ENCODE measurements around the gene YWHAQ. TPM values are rescaled to one million over a fixed set of nuclear protein-coding genes. Genes with fewer than 3 reads are reported as not detected.

Gene YWHAQ
- total and polyA plus RNA-seq, 4 donors, result 68.8 to 145 (median 88.0) TPM

- no peak for TF ChIP-seq YY1 (IDR thresholded peaks at IDR 0.05)
- no peak for TF ChIP-seq GABPA (IDR thresholded peaks at IDR 0.05 in 1 of 2, conservative IDR thresholded peaks at IDR 0.05 in 1 of 2)
- no peak for TF ChIP-seq HNF4G (IDR thresholded peaks at IDR 0.05)
- TF ChIP-seq EGR1 (IDR thresholded peaks at IDR 0.05; ENCODE audit: low read depth in 2 of 2), result no peak
- TF ChIP-seq CTCF (IDR thresholded peaks at IDR 0.05; ENCODE audit: low read depth, low read length, missing input control), result no peak
- no peak for TF ChIP-seq JUND (IDR thresholded peaks at IDR 0.05)
- no peak for TF ChIP-seq MAX (IDR thresholded peaks at IDR 0.05)
- no peak for TF ChIP-seq RAD21 (IDR thresholded peaks at IDR 0.05)
- no peak for TF ChIP-seq RXRA (IDR thresholded peaks at IDR 0.05)
- TF ChIP-seq TAF1 (conservative IDR thresholded peaks at IDR 0.05), result no peak
- TF ChIP-seq HNF4A (conservative IDR thresholded peaks at IDR 0.05), result no peak
- TF ChIP-seq FOXA1 (IDR thresholded peaks at IDR 0.05), result no peak
- TF ChIP-seq REST (IDR thresholded peaks at IDR 0.05), result no peak
- TF ChIP-seq SP1 (IDR thresholded peaks at IDR 0.05), result no peak
- WGBS, result 86% methylated on average over 10 of the region's 10 CpGs
- H3K4me1 ChIP-seq (ENCODE audit: control insufficient read depth in 4 of 4, insufficient read depth in 4 of 4, low read length in 3 of 4), result no peaks in the 10 kb centered on the region
Observed at GRCh38 chr2:9678544-9678943, 47.7 kb upstream of the YWHAQ start.

GRCh38 chr2:9675415-9676351 lies 44.9 kb upstream of the YWHAQ start:
- DNase-seq (ENCODE audit: low spot score), result no peak
- H3K27me3 ChIP-seq (ENCODE audit: control insufficient read depth in 4 of 4, insufficient read depth in 4 of 4, low read length in 3 of 4), result no peaks in the 10 kb centered on the region
- no peak overlapping the region for H3K27ac ChIP-seq (ENCODE audit: low read depth in 1 of 2, low read length in 2 of 2)
- no peaks in the 10 kb centered on the region for H3K36me3 ChIP-seq (ENCODE audit: control insufficient read depth in 4 of 4, insufficient read depth in 3 of 4, low read depth in 1 of 4, low read length in 3 of 4)
- no peak overlapping the region for H3K9ac ChIP-seq (ENCODE audit: low read depth in 1 of 2, low read length in 2 of 2)
- no peak for TF ChIP-seq REST (IDR thresholded peaks at IDR 0.05)
- no peak for TF ChIP-seq TAF1 (conservative IDR thresholded peaks at IDR 0.05)
- TF ChIP-seq YY1 (IDR thresholded peaks at IDR 0.05), result no peak
- TF ChIP-seq GABPA (IDR thresholded peaks at IDR 0.05 in 1 of 2, conservative IDR thresholded peaks at IDR 0.05 in 1 of 2), result no peak
- TF ChIP-seq FOXA2 (IDR thresholded peaks at IDR 0.05), result no peak
- no peak for TF ChIP-seq JUND (IDR thresholded peaks at IDR 0.05)
- TF ChIP-seq RAD21 (IDR thresholded peaks at IDR 0.05), result no peak
- H3K4me1 ChIP-seq (ENCODE audit: control insufficient read depth in 4 of 4, insufficient read depth in 4 of 4, low read length in 3 of 4), result no peaks in the 10 kb centered on the region
- no peaks in the 10 kb centered on the region for H3K9me3 ChIP-seq (ENCODE audit: control insufficient read depth in 4 of 4, low read length in 3 of 4)
- no peak overlapping the region for H3K4me3 ChIP-seq (ENCODE audit: low read depth in 1 of 3, low read length in 3 of 3)
- 42% methylated on average over 14 of the region's 14 CpGs for WGBS

More at GRCh38 chr2:9678544-9678943, 47.7 kb upstream of the YWHAQ start:
- no peaks in the 10 kb centered on the region for H3K36me3 ChIP-seq (ENCODE audit: control insufficient read depth in 4 of 4, insufficient read depth in 3 of 4, low read depth in 1 of 4, low read length in 3 of 4)
- DNase-seq (ENCODE audit: low spot score), result no peak
- no peak overlapping the region for H3K27ac ChIP-seq (ENCODE audit: low read depth in 1 of 2, low read length in 2 of 2)
- H3K9ac ChIP-seq (ENCODE audit: low read depth in 1 of 2, low read length in 2 of 2), result no peak overlapping the region
- no peaks in the 10 kb centered on the region for H3K9me3 ChIP-seq (ENCODE audit: control insufficient read depth in 4 of 4, low read length in 3 of 4)
- H3K4me3 ChIP-seq (ENCODE audit: low read depth in 1 of 3, low read length in 3 of 3), result no peak overlapping the region
- no peaks in the 10 kb centered on the region for H3K27me3 ChIP-seq (ENCODE audit: control insufficient read depth in 4 of 4, insufficient read depth in 4 of 4, low read length in 3 of 4)

All from liver (tissue), 9 donors.